22Rv1 (cell line): ENCODE measurements around the gene CCDC59.
A peak's percentile ranks its signal among the peaks of the same experiment; 100 is the strongest.

Source experiments
- H3K27ac ChIP-seq: fragments of 450-650 bp; 2 replicates; pipeline ENCODE4 v1.5.1; 2017
- ZFX ChIP-seq: fragments of 450-650 bp; IDR thresholded peaks from 2 replicates; pipeline ENCODE4 v1.6.1; 2017; ENCODE audit warnings: antibody characterized with exemption, borderline replicate concordance
- TF ChIP-seq, protein P1 (sequence below): fragments of 450-650 bp; IDR thresholded peaks from 2 replicates; pipeline ENCODE4 v1.5.1; 2017; ENCODE audit warnings: mild to moderate bottlenecking

Gene CCDC59

GRCh38 chr12:82351390-82351789 lies 6.8 kb downstream of the CCDC59 start:
- no peak overlapping the region for H3K27ac ChIP-seq
- TF ChIP-seq, protein P1, sequence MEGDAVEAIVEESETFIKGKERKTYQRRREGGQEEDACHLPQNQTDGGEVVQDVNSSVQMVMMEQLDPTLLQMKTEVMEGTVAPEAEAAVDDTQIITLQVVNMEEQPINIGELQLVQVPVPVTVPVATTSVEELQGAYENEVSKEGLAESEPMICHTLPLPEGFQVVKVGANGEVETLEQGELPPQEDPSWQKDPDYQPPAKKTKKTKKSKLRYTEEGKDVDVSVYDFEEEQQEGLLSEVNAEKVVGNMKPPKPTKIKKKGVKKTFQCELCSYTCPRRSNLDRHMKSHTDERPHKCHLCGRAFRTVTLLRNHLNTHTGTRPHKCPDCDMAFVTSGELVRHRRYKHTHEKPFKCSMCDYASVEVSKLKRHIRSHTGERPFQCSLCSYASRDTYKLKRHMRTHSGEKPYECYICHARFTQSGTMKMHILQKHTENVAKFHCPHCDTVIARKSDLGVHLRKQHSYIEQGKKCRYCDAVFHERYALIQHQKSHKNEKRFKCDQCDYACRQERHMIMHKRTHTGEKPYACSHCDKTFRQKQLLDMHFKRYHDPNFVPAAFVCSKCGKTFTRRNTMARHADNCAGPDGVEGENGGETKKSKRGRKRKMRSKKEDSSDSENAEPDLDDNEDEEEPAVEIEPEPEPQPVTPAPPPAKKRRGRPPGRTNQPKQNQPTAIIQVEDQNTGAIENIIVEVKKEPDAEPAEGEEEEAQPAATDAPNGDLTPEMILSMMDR = no peak
- no peak for TF ChIP-seq ZFX

GRCh38 chr12:82350161-82350560 lies 8.0 kb downstream of the CCDC59 start:
- no peak for TF ChIP-seq ZFX
- no peak overlapping the region for H3K27ac ChIP-seq

DNA sequence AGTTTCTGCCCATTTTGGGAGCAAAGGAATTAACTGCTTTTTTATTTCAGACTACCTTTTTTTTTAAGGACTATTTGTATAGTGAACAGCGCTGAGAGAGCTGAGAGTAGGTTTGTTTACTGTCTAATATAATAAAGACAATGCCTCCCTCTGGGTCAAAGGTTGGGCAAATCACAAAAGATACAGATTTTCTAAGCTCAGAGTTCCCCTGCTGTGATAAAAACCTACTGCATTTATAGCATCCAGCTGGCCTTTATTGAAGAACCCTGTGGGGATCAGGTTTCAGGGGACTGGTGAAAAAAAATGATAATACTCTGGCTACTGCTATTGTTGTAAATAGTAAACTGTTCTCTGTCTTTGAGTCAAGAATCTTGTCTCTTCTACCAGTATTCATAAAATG lies 28.7 kb downstream of the CCDC59 start:
- peak overlapping the region; percentile 26 for H3K27ac ChIP-seq
- no peak for TF ChIP-seq ZFX
- TF ChIP-seq, protein P1 = no peak

GRCh38 chr12:82327861-82328260 lies 30.3 kb downstream of the CCDC59 start:
- no peak for TF ChIP-seq ZFX
- TF ChIP-seq, protein P1 = no peak
- no peak overlapping the region for H3K27ac ChIP-seq

- TF ChIP-seq, protein P1 = peak; percentile 87
- no peak for TF ChIP-seq ZFX
- H3K27ac ChIP-seq = no peak overlapping the region
These were observed 31.2 kb downstream of the CCDC59 start for GRCh38 chr12:82326905-82327503.

DNA sequence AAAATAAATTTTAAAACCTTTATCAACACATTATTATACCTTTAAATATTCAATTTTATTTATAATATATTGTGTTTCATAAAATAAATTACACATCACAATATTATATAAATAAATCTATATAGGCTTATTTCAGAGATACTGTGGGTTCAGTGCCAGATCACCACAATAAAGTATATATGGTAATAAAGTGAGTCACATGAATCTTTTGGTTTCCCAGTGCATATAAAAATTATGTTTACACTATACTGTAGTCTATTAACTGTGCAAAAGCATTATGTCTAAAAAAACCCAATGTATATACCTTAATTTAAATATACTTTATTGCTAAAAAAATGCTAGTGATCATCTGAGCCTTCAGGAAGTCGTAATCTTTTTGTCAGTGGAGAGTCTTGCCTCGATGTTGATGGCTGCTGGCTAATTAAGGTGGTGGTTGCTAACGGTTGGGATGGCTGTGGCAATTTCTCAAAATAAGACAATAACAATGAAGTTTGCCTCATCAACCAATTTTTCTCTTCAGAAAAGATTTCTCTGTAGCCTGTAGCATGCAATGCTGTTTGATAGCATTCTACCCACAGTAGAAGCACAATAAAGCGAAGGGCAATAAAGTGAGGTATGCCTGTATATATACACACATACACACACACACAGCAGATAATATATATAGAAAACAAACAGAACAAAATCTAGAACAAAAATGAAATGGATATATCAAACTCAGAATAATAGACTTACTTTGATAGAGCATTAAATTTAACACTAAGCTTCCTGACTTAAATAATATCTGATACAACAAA lies 32.4 kb downstream of the CCDC59 start:
- TF ChIP-seq, protein P1 = no peak
- no peak for TF ChIP-seq ZFX
- H3K27ac ChIP-seq = no peak overlapping the region

GRCh38 chr12:82319276-82319675 lies 38.9 kb downstream of the CCDC59 start:
- H3K27ac ChIP-seq = peak overlapping the region; percentile 41
- TF ChIP-seq ZFX = no peak
- TF ChIP-seq, protein P1 = no peak
